ENCODE results near the gene MMD. TPM values are rescaled to one million over a fixed set of nuclear protein-coding genes. Genes with fewer than 3 reads are reported as not detected.
"Not testable (repeated sequence)": the region's sequence is repeated elsewhere in the genome, so short reads cannot be mapped to it uniquely, and the experiment has no call there.

Gene MMD
- total RNA-seq, 1 experiment from 2014 or later = 14.0 TPM

DNA sequence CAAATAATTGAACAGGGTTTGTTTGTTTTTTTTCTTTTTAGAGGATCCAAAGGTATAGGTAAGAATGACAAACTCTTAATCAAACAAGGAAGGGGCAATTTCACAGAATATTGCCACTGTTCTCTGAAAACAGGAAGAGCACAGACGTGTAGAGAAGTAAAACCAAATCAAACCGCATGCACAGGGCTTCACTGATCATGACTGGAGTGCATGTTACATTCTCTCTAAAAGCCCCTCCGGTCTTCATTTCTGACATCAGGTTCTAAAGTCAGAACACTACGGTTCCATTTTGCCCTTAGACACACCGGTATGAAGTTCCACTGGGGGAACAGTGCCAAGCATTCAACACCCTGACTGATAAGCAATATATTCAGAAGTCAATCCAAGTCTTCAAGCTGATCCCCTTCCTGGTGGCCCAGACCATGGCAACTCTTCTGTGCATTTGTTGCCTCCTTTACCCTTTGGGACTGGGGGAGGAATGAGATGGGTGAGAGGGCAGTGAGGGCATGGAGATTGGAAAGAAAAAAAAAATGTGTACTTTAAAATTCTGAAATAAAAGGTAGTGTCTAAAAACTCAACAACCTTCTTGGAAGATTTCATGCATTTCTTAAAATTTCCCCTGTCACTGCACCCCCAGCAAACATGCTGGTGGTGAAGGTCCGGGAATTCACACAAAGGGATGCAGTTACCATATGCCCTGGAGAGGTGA lies 1.4 kb downstream of the MMD start:
- no peak for DNase-seq (ENCODE audit: low spot score)

DNA sequence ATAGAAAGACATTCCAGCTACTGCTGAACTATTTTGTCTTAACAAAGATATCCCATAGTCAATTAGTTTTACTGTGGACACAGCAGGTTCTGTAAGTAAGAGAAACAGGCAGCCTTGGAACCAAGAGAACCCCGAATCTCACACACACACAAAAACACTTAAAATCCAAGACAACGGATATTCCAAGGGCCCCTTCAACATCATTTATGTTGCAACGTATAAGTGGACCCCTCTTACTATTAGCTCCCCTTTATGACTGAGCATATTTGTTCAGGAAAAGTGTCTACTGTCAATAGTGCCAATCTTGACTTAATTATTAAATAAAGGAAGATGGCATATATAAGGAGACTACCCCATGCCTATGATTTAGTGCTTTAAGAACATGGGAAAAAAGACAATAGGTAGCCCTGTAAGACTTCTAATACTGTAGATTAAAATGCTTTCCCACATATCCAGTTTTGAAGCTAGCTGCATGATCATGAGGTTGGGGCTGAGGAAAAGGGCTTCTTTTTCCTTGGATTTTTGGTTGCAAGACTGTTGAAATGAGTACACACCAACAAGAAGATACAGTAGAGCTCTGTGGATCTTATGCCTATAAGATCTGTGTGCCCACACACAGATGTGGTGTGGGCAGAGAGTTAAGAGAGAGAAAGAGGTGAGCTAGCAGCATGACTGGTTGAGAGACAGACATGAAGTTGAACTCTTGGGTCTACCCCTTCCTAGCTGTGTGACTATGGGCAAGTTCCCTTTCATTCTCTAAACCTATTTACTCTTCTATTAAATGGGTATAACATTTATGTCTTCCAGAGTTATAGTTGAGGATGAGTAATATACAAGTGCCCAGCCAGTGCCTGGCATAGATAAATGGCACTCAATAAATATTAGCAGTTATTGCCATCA lies 3.0 kb downstream of the MMD start:
- DNase-seq (ENCODE audit: low spot score) = no peak

DNA sequence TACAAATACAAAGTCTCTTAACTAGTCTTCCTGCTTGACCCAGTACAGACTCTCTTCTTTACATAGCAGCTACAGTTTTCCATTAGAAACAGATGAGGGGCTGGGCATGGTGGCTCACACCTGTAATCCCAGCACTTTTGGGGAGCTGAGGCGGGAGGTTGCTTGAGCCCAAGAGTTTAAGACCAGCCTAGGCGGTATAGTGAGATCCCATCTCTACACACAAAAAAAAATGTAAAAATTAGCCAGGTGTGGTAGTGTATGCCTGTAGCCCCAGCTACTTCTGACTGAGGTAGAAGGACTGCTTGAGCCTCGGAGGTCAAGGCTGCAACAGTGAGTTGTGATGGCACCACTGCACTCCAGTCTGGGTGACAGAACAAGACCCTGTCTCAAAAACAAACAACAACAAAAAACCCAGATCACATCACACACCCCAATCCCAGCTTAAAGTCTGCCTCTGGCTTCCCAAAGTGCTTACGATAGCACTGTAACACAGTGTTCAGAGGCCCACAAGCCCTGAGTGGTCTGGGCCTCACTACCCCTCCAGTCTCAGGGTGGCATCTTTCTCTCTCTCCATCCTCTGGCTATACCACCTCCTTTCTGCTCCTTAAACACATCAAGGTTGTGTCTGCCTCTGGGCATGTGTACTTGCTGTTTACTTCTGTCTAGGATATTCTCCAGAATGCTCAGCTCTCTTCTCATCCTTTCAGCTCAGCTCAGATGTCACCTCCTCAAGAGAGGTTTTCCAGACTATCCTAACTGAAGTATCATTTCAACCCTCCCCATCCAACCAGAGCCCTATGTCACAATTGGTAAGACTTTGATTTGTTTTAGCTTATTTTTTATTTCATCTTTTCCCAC lies 4.0 kb downstream of the MMD start:
- DNase-seq (ENCODE audit: low spot score) = no peak

DNA sequence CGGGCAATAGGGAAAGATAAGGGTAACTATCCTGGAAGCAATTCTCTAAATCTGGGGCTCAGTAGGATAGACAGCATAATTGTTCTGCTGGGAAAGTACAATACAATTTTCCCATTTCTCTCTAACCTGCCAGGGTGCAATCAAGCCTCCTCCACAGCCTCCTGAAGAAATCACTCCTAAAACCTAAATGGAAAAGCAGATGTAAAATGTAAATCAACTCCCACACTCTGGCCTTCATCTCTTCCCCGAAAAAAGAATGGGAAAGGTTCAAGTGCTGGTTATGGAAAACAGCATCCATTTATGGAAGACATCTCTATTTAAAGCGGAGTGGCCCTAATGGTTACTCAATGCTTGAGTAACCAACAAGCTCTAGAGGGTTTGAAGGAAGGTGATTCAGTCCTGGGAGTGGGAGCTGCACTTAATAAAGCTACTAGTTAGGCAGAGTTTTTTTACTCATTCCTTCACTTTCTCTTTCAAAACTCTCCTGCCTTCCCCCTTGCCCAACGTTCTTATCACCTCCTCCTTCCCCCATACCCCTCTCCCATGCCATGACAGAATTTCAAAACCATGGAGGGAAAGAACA lies 5.1 kb downstream of the MMD start:
- no peak for DNase-seq (ENCODE audit: low spot score)

DNA sequence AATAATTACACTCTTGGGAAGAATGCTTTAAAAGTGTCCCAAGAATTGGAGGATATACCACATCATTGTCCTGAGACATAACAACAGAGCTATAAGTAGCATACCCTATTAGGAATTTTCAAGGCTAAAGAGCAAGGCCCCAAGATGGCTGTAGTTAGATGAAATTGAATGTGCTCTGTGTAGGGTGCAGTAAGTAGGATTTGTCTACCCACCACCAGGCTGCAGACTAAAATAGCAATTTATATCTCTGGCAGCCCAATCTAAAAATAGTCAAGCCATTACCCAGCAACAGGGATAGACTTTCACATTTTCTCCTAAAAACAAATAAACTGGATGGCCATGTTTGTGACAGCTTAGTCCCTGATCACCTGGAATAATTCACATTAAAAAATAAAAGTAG lies 5.6 kb downstream of the MMD start:
- DNase-seq (ENCODE audit: low spot score) = no peak

DNA sequence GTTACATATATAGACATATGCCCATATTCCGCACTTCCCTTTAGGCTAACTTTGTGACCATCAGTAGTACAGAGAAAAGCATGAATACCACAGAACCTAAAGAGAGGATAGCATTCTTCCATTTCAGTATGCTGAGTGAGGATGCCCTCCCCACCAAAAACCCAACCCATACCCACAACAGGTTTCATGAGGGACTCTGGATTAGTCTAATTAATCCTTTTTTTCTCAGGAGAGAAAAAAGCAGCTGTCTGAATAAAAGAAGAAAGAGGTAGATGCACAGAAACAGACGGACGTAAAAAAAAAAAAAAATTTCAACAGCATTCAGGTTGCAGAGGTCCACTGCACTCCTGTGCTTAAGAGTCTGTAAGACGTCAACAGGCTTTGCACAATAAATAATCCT lies 6.7 kb downstream of the MMD start:
- DNase-seq (ENCODE audit: low spot score) = no peak

DNA sequence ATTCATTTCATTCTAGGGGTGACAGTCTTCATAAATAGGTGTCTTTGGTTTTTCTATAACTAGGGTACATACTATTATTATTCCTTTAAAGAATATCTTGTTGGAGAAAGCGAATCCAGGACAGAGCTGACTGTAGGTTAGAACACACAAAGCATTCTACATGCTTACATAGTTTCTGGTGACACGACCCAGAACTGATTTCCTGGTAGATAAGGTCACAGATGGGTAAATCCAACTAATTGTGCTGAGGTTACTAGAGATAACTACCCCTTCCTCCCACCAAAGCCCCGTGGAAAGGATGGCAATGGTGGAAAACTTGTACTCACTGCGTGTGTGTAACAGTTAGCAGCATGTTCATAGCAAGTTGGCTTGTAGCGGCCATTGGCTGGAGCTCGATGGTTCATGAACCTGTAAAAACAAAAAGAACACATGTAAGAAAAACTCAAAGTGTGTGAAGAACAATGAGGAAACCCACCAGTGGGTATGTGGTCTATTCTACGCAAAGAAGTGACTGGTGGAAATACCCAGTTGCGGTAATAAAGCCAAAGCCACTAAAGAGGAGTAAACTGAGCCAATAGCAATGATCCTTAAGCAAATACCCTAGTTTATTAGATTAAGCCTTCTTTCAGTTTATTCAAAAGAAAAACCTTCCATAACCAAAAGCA lies 7.7 kb downstream of the MMD start:
- DNase-seq (ENCODE audit: low spot score) = no peak

DNA sequence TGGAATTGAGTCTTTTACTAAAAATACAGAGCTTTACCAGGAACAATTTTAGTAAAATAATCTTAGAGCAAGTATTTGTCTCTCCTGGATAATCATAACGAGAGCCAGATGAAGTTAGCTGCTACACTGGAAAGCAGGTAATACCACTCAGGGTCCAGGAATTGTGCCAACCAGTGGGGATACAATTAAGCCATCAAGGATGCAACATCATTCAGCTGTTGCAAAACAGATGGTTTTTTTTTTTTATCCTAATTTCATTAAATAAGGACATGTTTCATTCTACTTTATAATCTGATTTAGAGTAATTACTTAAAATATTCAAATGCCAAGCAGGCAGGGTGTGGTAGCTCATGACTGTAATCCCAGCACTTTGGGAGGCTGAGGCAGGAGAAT lies 10.2 kb downstream of the MMD start:
- no peak for DNase-seq (ENCODE audit: low spot score)

DNA sequence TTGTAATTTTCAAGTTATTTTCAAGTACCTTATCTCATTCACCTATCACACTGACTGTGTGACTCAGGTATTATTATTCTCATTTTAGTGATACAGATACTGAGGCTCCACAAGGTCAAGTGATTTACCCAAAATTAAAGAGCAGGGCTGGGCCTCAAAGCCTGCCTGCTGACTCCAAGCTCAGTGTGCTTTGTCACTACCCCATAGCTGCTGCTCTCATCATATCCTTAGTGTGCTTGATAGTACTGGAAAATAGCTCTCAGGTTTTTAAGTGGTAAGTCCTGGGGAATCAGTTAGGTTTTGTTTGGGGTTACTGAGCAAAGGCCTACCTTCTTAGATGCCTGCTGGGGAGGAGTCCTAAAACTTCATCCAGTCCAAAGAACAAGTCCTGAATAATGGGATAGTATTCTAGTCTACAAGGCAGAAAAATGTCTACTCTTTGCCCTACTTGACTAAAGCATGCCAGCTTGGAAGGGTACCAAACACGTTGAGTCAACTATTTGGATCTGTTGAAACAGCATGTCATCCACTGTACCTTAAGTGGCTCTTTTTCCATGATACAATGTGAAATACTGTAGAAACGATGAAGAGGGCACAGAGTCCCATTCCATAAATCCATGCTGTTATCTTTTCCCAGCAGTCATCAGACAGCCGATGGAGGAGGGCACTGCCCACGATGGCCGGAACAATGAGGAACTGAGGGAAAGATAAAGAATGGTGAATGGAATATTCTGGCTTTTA lies 10.7 kb downstream of the MMD start:
- no peak for DNase-seq (ENCODE audit: low spot score)

DNA sequence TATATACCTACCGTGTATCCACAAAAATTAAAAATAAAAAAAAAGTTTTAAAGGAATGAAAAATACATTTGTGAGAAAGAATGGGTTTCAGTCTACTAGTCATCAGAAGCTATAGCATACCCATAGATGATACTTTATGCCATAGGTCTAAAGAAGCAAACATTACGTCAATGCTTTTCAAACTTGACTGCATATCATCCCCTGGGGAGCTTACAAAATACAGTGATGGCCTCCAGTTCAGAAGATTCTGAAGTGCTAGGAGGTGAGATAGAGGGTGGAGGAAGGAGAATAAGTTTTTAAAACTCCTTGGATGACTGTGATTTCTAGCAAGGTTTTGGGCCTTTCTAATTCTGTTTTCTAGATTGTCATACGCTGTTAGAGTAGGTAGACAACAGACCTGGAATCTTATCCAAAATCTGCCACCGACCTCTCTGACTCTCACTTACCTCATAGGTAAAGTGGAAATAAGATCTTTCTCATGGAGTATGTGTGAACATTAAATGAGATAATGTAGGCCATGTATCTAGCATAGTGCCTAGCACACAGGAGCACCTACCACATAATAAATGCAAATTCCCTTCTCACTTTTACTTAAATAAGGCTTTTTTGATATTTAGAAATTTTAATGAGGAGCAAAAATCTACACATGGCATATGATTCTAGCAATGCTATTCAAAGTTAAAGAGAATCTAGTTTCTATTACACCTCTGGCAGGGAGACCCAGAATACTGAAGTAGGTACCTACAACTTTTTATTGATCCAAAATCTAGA lies 12.4 kb downstream of the MMD start:
- no peak for DNase-seq (ENCODE audit: low spot score)

DNA sequence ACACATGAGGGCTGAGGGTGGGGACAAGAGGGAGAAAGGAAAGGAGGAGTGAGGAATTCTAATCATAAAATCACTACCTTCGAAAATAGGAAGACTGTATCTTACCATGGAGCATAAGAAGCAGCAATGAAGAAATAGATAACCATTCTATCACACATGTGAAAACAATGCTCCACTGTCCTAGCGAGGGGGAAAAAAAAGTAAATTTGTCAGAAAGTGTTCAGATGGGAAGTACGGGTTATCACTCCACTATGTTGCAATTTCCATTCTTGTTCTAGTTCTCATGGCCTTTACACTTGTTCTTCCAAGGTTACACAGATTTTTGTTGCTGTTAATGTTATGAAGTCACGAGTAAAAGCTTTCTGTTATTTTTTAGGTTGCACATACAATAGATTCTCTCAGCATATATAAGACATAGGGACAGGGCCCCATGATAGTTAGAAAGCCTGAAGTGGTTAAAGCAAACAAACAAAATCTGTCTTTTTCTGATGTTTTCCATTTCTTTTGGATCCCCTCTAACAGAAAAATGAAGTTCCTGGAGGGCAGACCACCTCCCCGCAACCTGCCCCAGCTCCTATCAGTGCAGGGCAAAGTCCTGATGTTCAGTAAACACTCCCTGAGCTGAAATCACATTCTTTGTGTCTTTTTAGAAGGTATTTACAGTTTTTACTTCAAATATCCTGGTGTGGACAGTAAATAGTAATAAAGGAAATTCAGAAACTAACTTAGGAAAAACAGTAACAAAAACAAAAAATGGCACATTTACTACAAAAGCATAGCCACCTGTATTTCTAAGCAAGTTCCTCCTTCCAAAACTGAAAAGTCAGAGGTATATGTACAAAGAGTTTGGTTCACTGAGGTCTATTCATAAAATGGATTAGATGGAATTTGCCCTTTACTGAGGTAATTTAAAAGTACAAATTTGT lies 13.7 kb downstream of the MMD start:
- DNase-seq (ENCODE audit: low spot score) = no peak

DNA sequence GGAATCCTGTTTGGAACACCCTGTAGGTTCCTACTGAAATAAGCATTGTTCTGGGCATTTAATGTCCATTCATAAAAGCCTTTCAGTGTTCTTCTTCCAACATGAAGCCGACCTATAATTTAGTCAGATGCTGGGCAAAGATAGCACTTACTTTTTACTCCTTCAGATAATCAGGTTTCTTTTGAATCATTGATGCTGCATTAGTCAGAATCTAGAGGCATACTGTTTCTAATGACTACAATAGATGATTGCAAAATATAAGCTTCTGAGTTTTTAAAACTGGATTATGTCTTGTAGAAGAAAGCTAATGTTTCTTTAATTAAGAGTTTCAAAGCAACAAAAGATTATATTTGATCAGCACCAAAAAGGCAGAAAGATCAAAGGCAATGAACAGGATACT lies 16.0 kb downstream of the MMD start:
- DNase-seq (ENCODE audit: low spot score) = no peak

DNA sequence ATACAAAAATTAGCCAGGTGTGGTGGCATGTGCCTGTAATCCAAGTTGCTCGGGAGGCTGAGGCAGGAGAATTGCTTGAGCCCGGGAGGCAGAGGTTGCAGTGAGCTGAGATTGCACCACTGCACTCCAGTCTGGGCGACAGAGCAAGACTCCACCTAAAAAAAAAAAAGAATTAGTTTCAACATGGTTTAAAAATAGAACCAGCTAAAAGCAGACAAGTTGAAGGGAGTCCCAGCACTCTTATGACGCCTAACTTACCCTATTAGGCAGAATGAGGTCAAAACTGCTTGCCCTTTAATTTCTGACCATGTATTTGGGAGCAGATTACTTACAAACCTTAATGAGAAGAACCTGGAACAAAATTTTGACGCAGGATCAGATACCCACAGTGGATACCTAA lies 17.4 kb downstream of the MMD start:
- not testable (repeated sequence) for DNase-seq (ENCODE audit: low spot score)

DNA sequence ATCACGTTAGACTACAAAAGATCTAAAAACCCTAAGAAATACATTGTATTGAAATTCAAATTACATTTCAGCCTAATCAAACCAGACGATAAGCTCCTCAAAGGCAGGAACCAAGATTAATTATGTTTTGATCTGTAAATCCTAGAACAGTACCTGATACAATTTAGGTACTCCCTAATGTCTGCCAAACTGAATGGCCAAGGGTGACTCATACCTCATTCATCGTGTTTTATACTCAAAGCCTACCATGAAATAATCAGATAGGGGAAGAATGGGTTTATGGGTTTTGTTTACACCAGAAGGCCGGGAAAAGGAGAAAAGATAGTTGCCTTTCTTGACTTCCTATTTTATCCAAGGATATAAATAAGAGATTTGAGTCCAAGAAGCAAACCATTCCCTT lies 19.3 kb downstream of the MMD start:
- DNase-seq (ENCODE audit: low spot score) = peak; percentile 42

DNA sequence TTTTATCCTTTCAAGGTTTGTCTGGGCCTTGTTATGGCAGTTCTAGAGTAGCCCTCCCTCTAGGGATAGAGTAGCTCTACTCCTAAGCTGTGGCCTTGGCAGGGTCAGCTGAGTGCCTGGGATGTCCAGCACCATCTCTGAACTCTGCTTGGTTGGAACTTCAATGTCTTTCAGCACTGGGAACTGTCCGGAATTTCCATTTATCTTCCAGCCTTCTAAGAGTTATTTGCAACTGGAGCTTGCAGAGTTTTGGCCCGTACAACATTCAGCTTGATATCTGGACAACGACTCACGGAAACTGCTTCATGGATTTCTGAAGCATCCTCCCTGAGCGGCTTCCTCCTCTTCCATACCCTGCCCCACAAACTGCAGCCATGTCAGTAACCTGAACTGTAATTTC lies 22.9 kb downstream of the MMD start:
- peak; percentile 21 for DNase-seq (ENCODE audit: low spot score)

DNA sequence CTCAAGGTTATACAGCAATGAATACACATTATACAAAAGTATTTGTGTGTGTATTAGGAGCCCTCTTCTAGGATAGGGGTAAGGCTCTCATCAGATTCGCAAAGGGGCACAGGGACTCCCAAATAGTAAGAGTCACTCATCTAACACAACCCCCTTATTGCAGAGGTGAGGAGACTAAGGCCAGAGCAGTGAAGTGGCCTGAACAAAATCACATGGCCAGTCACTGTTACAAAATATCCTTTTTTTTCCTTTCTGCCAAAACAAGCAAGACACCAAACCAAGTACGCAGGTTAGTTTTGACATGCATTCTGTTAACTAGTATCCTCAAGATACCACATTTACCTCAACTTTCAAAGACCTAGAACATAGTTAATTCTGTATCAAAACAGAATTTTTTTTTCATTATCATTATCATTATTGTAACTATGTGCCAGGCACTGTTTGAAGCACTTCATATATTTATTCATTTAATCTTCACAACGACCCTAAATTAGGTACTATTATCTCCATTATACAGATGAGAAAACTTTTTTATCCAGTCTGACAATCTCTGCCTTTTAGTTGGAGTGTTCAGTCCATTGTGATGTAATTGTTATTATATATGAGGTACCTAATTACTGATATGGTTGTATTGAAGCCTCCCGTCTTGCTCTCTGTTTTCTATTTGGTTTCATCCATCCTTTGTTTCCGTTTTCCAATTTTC lies 25.7 kb downstream of the MMD start:
- DNase-seq (ENCODE audit: low spot score) = no peak

DNA sequence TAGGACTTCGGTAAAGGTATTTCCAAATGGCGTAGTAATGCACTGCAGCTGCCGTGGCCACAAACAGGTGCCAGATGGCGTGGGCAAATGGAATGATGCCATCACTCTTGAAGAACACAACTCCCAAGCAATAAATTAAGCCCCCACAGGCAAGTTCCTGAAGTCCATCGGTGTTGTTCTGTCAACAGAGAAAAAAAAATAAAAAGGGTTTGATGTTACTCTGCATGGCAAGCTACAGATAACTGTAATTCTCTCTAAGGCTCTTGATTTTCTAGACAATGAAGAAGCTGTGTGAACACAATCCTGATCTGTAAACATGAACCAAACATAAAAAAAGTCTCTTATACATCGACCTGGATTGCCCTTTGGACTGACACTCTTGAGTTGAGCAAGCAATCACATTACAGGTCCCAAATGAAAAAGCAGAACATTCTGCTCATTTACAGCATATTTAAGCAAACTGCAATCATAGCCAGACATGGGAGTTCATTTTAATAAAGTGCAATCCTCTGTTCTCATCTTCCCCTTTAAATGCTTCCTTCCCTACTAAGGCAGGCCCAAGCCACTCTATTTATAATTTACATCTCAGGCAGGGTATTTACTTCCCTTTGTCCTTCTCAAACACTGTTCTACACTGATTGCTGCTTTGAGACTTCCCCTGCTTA lies 27.1 kb downstream of the MMD start:
- DNase-seq (ENCODE audit: low spot score) = no peak
